Measurements from ENCODE around the gene EYA4.

- TF ChIP-seq CTCF (IDR thresholded peaks at IDR 0.05) = no peak
- no peak for TF ChIP-seq POLR2A (IDR thresholded peaks at IDR 0.05)
These were observed 33.4 kb upstream of the EYA4 start for GRCh38 chr6:133207754-133208153.

Measured in esophagus squamous epithelium (tissue), 4 donors.